T follicular helper cell (primary cell): ENCODE data around the gene ARL5C.
"Not testable (repeated sequence)": the region's sequence is repeated elsewhere in the genome, so short reads cannot be mapped to it uniquely, and the experiment has no call there.

Experiments used
- DNase-seq: peaks from one replicate; pipeline ENCODE4 v3.0.0-alpha.2; 2020; ENCODE audit warnings: low read depth

The ARL5C gene

GRCh38 chr17:39194089-39194984 is 28.4 kb upstream of the ARL5C start:
- DNase-seq, result no peak

- no peak for DNase-seq
Observed at GRCh38 chr17:39193346-39193745, 27.4 kb upstream of the ARL5C start.

DNA sequence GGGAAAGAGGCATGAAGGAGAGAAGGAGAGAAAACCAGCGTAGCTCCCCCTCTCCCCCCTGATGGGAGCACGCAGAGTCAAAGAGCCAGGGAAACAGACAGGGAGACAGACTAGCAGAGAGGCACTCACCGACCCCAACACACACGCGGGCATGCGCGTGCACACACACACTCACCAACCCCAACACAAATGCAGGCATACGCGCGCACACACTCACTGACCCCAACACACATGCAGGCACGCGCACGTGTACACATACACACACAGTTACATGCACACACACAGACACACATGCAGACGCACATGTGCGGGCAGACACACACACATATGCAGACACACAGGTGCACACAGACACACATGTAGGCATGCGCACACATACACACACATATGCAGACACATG is 26.9 kb upstream of the ARL5C start:
- DNase-seq, result no peak

GRCh38 chr17:39191750-39192510 is 26.0 kb upstream of the ARL5C start:
- DNase-seq, result no peak

DNA sequence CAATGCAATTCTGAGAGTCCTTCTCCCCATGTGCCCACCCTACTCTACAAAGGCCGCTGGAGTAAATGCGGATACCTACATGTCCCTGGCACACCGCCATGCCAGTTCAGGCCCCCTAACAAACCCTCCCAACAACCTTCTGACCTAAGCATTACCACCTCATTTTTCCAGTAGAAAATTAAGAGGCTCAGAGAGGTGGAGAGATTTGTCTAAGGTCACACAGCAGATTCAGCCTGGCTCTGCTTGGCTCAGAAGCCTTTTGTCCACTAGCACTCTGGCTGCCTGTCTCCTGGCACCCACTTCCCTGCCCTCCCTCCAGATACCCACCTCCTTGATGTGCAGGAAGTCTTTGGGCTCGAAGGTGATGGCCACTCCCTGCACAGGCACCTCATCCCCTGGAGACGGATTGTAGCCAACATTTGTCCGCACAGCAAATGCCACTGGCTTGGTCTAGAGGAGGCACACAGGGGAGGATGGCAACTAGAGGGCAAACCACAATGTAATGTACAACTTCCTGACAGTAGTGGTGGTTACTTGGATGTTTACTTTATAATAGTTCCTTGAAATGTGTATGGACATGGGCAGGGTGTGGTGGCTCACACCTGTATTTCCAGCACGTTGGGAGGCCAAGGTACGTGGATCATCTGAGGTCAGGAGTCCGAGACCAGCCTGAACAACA is 21.3 kb upstream of the ARL5C start:
- DNase-seq, result no peak

GRCh38 chr17:39186481-39187002 is 20.6 kb upstream of the ARL5C start:
- DNase-seq, result no peak

DNA sequence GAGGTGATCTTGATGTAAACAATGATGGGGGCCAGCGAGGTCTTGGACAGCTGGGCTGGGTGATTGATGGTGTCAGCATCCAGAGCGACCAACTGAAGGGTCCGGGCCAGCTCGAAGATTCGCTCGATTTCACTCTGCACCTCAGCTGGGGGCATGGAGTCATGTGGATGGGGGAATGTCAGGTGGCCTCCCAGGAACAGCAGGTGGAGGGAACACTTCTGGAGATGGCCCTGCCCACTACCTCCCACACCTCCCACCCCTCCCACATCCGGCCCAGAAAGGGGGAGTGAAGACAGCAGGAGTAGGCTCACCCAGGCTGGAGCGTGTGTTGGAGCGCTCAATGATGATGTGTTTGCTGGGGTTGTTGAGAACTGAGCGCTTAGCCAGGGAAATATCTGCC is 17.8 kb upstream of the ARL5C start:
- no peak for DNase-seq

GRCh38 chr17:39183045-39183444 is 17.1 kb upstream of the ARL5C start:
- no peak for DNase-seq

DNA sequence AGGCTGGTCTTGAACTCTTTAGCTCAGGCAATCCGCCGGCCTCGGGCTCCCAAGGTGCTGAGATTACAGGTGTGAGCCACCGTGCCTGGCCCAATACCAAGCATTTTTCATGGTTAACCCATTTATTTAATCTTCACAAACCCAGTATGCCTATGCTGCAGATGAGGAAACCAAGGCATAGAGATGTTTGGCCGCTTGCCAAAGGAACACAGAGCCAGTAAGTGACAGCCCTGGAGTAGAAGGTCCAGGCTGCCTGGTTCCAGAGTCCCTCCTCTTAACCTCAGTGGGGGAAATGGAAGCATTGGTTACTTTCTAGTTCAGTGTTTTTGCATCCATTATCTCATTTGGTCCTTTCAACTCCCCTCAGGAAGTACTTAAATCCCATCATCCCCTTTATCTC is 15.3 kb upstream of the ARL5C start:
- DNase-seq, result no peak

- DNase-seq, result no peak
Observed at GRCh38 chr17:39178536-39178935, 12.6 kb upstream of the ARL5C start.

GRCh38 chr17:39177256-39177655 is 11.3 kb upstream of the ARL5C start:
- no peak for DNase-seq

GRCh38 chr17:39175695-39176093 is 9.7 kb upstream of the ARL5C start:
- DNase-seq, result no peak

GRCh38 chr17:39174920-39175694 is 9.1 kb upstream of the ARL5C start:
- peak; percentile 67 for DNase-seq

- no peak for DNase-seq
Observed at GRCh38 chr17:39173526-39174274, 7.7 kb upstream of the ARL5C start.

GRCh38 chr17:39173080-39173479 is 7.1 kb upstream of the ARL5C start:
- DNase-seq, result no peak

DNA sequence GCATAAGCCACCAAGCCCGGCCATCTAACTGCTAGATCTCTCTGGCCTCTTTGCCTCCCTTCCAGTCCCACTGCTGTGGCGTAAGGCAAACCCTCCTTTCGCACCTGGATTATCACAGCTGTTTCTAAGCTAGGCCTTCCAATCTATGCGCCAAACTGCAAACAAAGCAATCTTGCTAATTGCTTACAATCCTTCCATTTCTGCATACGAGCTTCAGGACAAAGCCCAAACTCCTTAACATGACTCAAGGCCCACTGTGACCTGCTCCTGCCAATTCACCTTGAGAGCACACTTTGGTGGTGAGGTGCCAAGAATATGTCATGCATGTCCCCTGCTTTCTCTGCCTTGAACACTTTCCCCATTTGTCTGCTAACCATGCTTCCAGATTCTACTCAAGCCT is 6.0 kb upstream of the ARL5C start:
- no peak for DNase-seq

- DNase-seq, result no peak
Observed at GRCh38 chr17:39170558-39170957, 4.6 kb upstream of the ARL5C start.

DNA sequence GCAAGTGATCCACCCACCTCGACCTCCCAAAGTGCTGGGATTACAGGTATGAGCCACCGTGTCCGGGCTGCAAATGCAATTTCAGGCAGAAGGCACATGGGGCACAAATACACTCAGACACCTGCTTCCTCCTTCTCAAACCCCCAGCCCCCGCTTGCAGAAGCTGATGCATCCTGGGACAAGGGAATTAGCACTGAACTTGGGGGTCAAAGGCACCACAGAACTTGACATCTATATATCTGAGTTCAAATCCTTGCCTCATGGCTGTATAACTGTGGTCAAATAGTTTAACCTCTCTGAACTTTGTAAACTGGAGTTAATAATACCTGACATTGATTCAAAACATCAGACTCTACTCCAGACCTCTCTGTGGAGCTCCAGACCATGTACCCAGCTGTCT is 4.1 kb upstream of the ARL5C start:
- DNase-seq, result no peak

DNA sequence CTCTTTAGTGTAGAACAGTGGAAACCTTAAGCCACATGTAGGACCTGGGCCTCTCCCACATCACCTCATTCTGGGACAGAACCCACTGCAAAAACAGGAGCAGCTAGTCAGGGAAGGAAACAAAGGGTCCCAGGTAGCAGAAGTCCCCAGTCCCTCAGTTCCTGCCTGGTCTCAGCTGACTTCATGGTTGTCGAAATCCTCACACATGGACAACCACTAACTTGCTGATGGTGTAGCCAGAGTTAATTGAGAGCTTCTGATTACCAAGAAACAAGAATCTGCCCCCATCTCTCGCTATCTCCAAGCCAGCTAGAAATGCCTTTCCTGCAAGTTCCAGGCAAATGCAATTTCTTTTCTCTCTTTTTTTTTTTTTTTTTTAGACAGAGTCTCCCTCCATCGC is 3.6 kb upstream of the ARL5C start:
- DNase-seq, result no peak

DNA sequence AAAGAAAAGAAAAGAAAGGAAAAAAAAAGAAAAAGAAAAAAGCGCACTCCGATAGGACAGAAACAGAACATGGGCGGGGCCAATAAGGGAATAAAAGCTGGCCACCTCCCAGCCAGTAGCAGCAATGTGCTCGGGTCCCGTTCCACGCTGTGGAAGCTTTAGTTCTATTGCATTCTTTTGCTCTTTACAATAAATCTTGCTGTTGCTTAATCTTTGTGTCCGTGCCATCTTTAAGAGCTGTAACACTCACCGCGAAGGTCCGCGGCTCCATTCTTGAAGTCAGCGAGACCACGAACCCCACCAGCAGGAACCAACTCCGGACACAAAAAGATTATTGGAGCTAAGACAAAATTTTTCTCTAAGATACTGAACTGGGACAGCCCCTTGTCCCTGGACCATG is 3.1 kb upstream of the ARL5C start:
- no peak for DNase-seq

- not testable (repeated sequence) for DNase-seq
Observed at GRCh38 chr17:39168503-39168902, 2.5 kb upstream of the ARL5C start.
